ENCODE measurements around the gene CTH.
"Not testable (repeated sequence)": the region's sequence is repeated elsewhere in the genome, so short reads cannot be mapped to it uniquely, and the experiment has no call there.

CTH gene

DNA sequence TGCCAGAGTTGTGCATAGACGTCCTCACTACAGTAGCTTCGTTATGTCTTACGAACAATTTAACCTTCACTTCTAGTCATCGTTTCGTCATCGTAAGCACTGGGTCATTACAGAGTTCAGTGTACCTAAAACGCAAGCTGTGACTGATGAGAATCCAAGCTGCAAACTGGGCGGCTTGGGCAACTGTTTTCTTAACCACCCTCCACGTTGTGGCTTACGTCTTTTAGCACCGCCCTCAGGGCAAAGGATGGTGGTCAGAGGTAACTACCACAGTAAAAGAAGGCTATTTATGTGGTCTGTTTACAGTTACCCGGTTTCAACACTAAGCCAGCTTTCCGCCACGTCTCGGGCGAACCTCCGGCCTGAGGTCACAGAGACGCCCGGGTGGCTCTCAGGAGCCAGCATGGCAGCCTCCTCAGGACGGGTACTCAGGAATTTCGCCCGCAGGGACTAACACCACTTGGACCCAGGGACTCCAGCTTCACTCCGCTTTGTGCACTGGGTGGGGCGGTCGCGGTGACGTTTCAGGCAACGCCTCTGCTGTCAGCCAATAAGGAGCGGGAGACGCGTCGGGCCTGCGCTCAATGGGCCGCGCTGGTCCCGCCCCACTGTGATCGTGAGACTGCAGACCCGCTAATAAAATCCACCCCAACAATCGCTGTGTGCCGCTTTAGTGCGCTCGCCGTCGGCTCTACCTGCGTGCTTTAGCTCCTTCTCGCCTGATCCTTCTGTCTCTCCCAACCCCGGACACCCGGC, at the start of gene CTH:
Gene CTH, plus strand, starts transcription at position 665 of the 756 bp plus-strand sequence. CDS start 148 bp downstream, outside the sequence.
- DNase-seq, result peak; percentile 95

GRCh38 chr1:70361727-70362398, 49.2 kb upstream of the CTH start:
- DNase-seq, result no peak

DNA sequence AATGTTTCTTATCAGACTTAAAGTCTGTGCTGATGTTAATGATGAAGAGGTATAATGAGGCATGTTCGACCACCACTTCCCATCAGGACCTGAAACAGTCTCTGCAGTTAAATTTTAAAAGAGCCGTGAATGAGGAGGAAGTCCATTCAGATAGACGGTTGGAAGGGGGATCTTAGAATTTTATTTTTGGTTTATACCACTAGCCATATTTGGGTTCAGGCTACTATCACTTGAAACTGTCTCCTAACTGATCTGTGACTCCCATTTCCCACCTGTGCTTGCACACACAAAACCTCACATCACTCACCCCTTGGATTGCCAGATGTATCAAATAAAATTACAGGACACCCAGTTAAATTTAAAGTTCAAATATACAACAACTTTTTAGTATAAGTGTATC, 46.6 kb upstream of the CTH start:
- DNase-seq, result no peak

DNA sequence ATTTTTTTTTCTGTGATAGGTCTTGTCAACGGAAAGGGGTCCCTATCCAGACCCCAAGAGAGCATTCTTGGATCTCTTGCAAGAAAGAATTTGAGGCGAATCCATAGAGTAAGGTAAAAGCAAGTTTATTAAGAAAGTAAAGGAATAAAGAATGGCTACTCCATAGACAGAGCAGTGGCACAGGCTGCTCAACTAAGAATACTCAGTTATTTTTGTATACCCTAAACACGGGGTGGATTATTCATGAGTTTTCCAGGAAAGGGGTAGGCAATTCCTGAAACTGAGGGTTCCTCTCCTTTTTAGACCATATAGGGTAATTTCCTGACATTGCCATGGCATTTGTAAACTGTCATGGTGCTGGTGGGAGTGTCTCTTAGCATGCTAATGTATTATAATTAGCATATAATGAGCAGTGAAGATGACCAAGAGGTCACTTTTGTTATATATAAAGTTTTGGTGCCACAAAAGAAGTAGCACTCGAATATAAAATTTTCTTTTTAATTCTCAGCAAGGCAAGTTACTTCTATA, 44.6 kb upstream of the CTH start:
- not testable (repeated sequence) for DNase-seq

- DNase-seq, result not testable (repeated sequence)
Measured at GRCh38 chr1:70366997-70367396, 44.1 kb upstream of the CTH start.

DNA sequence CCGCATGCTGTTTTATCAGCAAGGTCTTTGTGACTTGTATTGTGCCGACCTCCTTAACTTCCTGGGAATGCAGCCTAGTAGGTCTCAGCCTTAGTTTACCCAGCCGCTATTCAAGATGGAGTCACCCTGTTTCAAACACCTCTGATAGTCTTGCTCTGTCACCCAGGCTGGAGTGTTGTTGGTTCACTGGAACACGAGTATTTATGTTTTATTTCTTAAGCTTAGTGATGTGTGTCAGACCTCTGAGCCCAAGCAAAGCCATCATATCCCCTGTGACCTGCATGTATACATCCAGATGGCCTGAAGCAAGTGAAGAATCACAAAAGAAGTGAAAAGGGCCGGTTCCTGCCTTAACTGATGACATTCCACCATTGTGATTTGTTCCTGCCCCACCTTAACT, 43.7 kb upstream of the CTH start:
- DNase-seq, result not testable (repeated sequence)

- DNase-seq, result not testable (repeated sequence)
Measured at GRCh38 chr1:70371586-70371985, 39.5 kb upstream of the CTH start.

DNA sequence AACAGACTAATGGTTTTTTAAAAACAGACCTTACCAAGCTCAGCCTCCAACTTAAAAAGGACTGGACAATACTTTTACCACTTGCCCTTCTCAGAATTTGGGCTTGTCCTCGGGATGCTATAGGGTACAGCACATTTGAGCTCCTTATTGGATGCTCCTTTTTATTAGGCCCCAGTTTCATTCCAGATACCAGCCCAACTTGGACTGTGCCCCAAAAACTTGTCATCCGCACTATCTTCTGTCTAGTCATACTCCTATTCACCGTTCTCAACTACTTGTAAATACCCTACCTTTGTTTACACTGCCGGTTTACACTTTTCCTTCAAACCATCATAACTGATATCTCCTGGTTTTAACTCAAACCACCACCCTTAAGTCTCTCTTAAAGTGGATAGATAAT, 38.6 kb upstream of the CTH start:
- no peak for DNase-seq

DNA sequence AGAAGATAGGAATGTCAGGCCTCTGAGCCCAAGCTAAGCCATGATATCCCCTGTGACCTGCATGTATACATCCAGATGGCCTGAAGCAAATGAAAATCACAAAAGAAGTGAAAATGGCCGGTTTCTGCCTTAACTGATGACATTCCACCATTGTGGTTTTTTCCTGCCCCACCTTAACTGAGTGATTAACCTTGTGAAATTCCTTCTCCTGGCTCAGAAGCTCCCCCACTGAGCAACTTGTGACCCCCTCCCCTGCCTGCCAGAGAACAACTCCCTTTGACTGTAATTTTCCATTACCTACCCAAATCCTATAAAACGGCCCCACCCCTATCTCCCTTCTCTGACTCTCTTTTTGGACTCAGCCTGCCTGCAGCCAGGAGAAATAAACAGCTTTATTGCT, 37.5 kb upstream of the CTH start:
- DNase-seq, result not testable (repeated sequence)

DNA sequence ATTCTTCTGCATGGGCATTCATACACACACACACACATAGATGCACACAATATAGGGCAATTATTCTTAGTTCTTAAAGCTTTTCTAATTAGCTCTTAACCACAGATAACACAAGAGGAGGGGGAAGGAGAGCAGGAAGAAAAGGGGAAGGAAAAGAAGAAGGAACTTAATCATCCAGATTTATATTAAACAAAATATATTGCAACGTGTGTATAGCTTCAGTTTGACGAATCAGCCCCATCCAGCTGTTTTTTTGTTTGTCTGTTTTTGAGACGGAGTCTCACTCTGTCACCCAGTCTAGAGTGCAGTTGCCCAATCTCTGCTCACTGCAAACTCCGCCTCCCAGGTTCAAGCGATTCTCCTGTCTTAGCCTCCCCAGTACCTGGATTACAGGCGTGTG, 34.9 kb upstream of the CTH start:
- DNase-seq, result no peak

DNA sequence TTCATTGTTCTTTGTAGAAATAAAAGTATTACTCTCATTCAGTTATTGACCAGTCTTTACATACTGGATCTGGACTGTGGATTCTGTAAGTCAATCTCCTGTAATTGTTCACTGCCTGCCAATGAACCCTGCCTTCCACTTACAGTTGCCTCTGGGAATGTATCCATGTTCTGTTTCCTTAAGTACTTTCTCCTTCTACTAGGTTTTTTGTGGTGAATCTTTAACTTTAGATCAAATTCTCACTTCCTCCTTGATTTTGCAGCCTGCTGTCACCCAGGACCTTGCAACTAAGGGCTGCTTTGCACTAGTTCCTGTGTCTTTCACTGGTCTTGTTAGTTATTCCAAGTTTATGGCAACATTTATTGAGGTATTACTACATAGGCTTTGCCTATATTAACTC, 28.4 kb upstream of the CTH start:
- no peak for DNase-seq

GRCh38 chr1:70383483-70383882, 27.6 kb upstream of the CTH start:
- DNase-seq, result no peak

DNA sequence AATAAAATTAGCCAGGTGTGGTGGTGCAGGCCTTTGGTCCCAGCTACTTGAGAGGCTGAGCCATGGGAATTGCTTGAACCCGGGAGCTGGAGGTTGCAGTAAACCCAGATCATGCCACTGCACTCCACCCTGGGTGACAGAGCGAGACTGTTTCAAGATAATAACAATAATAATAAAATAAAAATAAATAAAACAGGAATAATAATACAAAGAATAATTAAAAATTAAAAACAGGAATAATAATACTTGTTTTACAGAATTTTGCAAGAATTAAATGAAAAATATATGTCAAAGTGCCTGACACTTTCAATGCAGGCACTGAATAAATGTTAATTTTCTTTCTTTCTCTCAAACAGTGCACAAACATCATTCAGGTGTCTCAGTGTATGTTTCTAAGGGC, 26.5 kb upstream of the CTH start:
- no peak for DNase-seq

DNA sequence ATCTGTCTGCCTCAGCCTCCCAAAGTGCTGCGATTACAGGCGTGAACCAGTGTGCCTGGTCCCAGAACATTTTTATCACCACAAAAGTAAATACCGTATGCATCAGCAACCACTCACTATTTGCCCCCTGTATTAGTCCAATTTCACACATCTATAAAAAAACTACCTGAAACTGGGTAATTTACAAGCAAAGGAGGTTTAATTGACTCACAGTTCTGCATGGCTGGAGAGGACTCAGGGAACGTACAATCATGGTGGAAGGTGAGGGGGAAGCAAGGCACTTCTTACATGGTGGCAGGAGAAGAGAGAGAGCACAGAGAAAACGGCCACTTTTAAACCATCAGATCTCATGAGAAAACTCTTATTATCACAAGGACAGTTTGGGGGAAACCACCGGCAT, 25.6 kb upstream of the CTH start:
- no peak for DNase-seq

DNA sequence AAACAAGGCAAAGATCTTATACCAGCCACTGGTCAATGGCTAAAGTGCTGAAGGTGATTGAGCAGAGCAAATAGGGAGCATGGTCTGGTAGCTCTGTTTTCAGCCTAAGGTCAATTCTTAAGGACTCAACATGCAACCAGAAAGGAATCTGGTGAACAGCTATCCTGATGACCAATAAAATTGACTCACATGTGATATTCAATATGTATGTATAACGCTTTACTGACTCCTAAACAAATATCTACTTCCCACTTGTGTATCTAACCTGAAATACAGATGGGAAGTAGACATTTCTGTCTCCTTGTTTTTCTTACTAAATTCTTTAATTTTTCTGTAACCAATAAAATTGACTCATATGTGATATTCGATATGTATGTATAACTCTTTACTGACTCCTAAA, 24.9 kb upstream of the CTH start:
- no peak for DNase-seq

DNA sequence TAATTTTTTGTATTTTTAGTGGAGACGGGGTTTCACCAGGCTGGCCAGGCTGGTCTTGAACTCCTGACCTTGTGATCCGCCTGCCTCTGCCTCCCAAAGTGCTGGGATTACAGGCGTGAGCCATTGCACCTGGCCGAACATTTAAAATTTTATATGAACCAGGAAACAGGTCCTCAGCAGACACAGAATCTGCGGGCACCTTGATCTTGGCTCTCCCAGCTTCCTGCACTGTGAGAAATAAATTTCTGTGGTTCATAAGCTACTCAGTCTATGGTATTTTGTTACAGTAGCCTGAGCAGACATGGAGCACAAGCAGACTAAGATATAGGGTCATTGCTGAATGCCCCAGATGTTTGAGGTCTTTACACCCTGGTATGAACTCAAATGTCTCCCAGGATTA, 23.6 kb upstream of the CTH start:
- DNase-seq, result no peak

DNA sequence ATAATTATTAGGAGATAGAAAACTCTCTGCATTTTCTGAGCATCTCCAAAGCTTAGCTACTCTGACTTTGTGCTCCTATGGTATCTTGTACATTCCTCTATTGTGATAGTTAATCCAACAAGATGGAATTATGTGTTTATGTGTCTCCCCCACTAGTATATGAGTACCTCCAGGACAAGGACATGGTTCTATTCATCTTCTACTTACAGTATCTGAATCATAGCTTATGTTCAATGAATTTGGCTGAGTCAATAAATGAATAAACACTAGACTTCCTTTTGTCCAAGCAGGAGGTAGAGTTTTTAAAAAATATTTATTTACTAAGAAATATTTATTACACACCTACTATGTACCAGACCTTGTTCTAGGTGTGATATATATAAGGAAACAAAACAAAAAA, 18.4 kb upstream of the CTH start:
- DNase-seq, result no peak

DNA sequence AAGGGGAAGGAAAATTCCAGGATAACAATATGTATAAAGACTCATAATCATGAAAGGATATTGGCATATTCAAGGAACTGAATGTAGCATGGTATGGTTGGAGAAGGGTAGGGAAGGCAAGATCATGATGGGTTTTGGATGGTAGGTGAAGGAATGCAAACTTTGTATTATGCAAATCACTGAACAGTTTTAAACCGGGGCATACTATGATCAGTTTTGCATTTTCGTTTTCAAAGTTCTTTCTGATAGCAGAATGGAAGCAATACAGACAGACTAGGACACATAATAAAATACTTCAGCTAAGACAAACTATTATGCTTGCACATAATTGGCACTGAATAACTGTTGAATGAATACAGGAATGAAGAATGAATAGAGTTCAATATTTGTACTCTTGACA, 14.5 kb upstream of the CTH start:
- no peak for DNase-seq

DNA sequence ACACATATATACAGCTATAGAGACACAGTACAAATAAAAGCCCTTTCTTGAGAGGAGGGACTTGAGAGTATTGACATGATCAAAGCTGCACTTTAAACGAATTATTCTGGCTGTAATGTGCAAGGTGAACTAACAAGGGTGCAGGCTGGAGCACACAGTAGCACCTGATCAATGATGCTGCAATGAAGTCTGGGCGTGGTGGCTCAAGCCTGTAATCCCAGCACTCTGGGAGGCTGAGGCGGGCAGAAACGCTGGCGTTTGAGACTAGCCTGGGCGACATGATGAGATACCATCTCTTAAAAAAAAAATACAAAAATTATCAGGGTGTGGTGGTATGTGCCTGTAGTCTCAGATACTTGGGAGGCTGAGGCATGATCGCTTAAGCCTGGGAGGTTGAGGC, 14.1 kb upstream of the CTH start:
- DNase-seq, result no peak

DNA sequence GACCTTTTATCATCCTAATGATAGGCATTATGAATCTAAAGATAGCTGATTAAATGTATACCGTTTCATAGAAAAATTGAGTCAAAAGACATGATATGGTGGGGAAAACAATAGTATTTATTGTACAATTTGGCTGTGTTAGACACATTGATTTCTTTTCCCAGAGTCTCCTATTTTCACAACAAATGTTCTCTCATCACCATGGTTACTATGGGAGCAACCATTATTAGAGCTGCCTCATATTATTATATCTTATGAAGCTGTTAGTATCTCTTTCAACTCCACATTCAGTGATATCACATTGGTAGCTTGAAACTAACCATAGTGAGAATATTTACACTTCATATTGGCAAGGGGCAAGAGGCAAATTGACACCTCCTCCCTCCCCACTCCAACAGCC, 10.7 kb upstream of the CTH start:
- DNase-seq, result no peak

- no peak for DNase-seq
Measured at GRCh38 chr1:70401974-70402373, 9.1 kb upstream of the CTH start.

- no peak for DNase-seq
Measured at GRCh38 chr1:70403759-70404158, 7.3 kb upstream of the CTH start.

DNA sequence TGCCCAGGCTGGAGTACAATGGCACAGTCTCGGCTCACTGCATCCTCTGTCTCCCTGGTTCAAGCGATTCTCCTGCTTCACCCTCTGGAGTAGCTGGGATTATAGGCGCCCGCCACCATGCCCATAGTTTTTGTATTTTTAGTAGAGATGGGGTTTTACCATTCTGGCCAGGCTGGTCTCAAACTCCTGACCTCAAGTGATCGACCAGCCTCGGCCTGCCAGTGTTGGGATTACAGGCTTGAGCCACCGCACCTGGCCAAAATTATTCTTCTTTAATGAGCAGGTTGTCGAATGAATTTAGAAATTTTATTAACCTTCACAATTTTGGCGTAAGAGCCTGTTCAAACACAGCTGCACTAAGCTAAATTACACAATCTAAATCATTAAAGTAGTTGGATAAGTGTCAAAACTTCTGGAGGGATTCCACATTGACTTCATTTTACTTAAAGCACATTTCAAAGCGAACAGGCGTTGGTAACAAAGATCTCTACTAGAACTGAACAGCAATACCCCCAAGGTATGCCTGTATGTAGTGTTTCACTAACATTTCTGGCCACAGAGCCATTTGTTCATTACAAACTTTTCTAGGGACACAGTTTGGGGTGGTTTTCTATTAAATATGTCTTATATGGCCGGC, 5.2 kb upstream of the CTH start:
- no peak for DNase-seq

DNA sequence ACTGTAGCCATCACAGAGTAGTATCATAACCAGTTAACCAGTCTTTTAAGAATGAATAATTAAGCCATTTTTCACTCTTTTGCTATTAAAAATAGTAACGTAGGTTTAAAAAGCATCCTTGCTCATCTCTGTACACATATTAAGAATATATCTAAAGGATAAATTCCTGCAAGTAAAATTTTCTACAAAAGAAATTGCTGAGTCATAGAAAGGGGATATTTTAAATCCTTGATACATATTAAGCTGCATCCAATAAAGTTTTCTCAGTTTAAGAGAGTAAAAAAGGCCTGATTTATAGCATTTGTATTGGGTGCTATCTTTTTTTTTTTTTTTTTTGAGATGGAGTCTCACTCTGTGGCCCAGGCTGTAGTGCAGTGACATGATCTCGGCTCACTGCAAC, 1.9 kb upstream of the CTH start:
- no peak for DNase-seq
